Stimulated activated CD4-positive, alpha-beta T cell treated with anti-CD3 and anti-CD28 coated beads, Interleukin-2, amount 100 ng/mL, for 4 hours (primary cell): ENCODE results near the gene PSD4.

Experiments
- DNase-seq: peaks from one replicate; pipeline ENCODE4 v3.0.0-alpha.2; 2020; ENCODE audit warnings: low read depth

Gene PSD4

DNA sequence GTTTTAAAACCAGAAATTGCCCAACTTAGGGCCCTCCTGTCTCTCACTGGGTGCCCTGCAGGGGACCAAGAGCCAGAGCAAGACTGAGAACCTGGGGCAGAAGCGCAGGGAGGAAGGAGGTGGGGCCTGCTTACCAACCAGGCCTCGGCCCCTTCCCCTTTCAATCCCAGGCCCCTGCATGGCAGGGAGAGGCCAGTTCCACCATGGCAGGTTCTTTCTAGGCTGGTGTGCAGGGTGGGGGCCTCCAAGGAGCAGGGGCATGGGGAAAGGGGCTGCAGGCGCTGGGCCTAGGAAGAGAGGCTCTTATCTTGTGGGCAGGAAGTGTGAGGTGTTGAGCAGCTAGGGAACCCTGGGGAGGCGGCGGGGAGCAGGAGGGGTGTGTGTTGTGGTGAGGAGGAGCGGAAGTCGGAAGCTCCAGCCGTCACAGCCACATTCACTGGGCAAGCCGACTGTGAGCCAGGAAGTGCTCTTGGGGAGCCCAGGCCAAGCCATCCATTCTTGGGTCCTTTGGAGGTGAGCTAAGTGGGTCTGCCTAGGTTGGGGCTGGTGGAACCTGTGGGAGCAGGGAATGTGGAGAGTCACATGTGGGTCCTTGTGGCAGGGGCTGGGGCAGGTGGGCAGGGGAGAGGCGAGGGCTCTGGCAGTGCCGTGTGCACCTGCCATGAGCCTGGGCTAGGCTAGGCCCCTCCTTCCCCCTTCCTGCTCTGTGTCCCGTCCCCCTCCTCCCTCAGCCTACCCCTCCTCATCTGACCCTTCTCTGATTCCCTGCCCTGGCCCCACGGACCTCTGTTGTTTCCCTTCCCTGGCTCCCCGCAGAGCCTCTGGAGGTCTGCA, at the start of gene PSD4:
Gene PSD4 (plus strand): TSS at position 430 of the 834 bp plus-strand sequence. CDS start 8,486 bp downstream, outside the sequence.
- peak; percentile 72 for DNase-seq

DNA sequence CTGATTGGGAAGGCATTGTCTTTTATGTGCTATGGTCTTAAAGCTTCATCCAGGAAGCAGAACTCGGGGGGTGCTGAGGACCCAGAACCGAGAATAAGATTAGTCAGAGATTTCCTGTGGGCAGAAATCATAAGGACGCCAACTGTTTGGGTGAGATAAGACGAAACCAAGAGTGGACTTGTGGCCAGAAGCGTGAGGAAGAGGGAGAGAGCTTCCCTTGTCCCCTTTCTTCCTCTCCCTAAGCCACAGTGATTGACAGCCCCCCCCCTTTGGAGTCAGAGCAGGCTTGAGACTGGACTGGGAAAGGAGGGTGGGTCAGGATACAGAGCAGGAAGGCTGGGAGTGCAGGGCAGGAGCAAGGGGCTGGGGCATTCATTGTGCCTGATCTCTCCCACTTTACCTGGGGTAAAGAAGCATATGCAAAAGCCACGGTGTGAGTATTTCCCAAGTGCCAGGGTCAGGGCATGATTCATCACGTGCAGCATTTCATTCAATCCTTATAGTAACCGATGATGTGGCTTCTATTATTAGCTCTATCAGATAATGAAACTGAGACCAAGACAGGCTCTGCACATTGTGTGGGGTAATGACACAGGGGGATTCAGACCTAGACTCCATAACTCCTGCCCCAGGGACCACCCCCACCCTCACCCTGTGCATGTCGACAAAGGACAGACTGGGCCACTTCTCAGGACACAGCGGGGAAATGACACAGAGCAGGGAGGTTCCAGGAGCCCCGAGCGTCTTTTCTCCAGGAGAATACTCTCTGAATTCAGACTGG, 49.4 kb upstream of the PSD4 start:
- no peak for DNase-seq

- DNase-seq: no peak
Observed at GRCh38 chr2:113124984-113125855, 48.6 kb upstream of the PSD4 start.

DNA sequence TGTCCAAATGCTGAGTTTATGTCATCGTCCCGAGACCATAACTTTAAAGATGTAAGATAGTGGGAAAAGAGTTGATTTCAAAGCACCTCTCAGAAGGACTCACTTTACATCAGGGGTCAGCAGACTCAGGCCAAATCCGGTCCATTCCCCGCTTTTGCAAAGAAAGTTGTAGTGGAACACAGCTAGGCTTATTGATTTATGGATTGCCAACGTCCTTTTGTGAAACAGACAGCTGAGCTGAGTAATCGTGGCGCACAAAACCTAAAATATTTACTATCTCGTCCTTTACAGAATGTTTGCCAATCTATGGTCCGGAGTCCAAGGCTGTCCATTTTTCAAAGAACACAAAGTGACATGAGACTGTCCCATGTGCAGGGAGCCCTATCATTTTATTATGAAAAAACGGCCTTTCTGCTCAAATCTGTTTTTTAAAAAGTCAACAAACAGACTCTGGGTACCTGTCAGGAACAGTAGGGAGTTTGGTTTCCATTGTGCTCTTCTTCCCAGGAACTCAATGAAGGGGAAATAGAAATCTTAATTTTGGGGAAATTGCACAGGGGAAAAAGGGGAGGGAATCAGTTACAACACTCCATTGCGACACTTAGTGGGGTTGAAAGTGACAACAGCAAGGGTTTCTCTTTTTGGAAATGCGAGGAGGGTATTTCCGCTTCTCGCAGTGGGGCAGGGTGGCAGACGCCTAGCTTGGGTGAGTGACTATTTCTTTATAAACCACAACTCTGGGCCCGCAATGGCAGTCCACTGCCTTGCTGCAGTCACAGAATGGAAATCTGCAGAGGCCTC, 46.7 kb upstream of the PSD4 start, which contains the start of gene IL1RN:
Gene IL1RN (plus strand): TSS at position 754 of the 801 bp plus-strand sequence. CDS start 27 bp downstream, at position 781.
- DNase-seq: no peak

DNA sequence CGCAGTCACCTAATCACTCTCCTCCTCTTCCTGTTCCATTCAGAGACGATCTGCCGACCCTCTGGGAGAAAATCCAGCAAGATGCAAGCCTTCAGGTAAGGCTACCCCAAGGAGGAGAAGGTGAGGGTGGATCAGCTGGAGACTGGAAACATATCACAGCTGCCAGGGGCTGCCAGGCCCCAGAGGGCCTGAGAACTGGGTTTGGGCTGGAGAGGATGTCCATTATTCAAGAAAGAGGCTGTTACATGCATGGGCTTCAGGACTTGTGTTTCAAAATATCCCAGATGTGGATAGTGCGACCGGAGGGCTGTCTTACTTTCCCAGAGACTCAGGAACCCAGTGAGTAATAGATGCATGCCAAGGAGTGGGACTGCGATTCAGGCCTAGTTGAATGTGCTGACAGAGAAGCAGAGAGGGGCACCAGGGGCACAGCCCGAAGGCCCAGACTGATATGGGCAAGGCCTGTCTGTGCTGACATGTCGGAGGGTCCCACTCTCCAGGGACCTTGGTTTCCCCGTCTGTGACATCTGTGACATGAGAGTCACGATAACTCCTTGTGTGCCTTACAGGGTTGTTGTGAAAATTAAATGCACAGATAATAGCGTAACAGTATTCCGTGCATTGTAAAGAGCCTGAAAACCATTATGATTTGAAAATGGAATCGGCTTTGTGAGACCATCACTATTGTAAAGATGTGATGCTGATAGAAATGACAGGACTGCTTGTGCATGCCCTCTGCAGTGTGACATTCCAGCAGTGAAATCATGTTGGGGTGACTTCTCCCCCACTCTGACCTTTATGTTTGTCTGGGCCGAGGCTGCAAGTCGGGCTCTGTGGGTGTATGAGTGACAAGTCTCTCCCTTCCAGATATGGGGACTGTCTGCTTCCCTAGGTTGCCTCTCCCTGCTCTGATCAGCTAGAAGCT, 45.9 kb upstream of the PSD4 start:
- no peak for DNase-seq

GRCh38 chr2:113129519-113130078, 44.2 kb upstream of the PSD4 start:
- no peak for DNase-seq

GRCh38 chr2:113131352-113132185, 42.2 kb upstream of the PSD4 start:
- no peak for DNase-seq

DNA sequence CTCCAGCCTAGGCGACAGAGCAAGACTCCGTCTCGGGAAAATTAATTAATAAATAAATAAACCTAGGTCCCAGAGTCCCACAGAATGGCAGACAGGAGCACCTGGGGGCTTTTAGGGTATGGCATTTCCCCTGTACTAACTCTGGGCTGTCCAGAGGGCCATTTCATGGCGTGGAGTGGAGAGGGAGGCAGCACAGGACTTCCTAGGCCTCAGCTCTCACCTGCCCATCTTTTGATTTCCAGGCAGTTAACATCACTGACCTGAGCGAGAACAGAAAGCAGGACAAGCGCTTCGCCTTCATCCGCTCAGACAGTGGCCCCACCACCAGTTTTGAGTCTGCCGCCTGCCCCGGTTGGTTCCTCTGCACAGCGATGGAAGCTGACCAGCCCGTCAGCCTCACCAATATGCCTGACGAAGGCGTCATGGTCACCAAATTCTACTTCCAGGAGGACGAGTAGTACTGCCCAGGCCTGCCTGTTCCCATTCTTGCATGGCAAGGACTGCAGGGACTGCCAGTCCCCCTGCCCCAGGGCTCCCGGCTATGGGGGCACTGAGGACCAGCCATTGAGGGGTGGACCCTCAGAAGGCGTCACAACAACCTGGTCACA, 41.3 kb upstream of the PSD4 start:
- DNase-seq: no peak

DNA sequence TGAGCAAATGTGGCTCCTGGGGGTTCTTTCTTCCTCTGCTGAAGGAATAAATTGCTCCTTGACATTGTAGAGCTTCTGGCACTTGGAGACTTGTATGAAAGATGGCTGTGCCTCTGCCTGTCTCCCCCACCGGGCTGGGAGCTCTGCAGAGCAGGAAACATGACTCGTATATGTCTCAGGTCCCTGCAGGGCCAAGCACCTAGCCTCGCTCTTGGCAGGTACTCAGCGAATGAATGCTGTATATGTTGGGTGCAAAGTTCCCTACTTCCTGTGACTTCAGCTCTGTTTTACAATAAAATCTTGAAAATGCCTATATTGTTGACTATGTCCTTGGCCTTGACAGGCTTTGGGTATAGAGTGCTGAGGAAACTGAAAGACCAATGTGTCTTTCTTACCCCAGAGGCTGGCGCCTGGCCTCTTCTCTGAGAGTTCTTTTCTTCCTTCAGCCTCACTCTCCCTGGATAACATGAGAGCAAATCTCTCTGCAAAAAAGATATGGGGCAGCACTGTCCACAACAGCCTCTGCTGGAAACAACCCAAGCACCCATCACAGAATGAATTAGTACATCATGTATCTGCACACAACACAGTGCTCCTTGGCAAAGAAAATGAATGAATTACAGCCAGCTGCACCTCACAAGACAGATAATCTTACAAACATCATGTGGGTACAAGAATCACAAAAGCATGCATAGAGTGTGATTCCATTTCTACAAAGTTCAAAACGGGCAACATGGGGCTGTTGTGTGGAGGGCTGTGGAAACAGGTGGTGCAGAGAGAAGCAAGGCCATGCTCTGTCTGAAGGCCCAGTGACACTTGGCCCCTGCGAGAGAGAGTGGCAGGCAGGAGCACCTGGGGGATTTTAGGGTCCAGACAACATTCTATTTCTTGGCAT, 39.8 kb upstream of the PSD4 start:
- no peak for DNase-seq

GRCh38 chr2:113134717-113135116, 39.1 kb upstream of the PSD4 start:
- no peak for DNase-seq

- no peak for DNase-seq
Observed at GRCh38 chr2:113135317-113135716, 38.5 kb upstream of the PSD4 start.

GRCh38 chr2:113136828-113137775, 36.7 kb upstream of the PSD4 start:
- no peak for DNase-seq

DNA sequence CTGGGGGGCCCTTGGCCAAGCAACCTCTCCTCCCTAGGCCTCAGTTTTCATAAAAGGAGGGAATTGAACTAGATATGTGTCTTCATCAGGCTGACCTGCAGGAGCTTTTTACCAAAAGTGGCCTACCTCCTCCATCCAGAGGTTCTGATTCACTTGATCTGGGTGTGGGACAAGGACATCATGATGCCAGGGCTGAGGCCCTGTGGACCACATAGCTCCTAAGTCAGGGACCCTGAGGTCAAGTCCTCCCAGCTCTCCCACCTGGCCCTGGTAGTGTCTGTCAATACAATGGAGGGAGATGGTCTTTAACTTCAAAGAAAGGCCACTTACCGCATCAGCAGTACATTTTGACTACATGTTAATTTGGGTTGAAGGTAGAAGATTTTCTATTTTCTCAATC, 35.9 kb upstream of the PSD4 start:
- no peak for DNase-seq

DNA sequence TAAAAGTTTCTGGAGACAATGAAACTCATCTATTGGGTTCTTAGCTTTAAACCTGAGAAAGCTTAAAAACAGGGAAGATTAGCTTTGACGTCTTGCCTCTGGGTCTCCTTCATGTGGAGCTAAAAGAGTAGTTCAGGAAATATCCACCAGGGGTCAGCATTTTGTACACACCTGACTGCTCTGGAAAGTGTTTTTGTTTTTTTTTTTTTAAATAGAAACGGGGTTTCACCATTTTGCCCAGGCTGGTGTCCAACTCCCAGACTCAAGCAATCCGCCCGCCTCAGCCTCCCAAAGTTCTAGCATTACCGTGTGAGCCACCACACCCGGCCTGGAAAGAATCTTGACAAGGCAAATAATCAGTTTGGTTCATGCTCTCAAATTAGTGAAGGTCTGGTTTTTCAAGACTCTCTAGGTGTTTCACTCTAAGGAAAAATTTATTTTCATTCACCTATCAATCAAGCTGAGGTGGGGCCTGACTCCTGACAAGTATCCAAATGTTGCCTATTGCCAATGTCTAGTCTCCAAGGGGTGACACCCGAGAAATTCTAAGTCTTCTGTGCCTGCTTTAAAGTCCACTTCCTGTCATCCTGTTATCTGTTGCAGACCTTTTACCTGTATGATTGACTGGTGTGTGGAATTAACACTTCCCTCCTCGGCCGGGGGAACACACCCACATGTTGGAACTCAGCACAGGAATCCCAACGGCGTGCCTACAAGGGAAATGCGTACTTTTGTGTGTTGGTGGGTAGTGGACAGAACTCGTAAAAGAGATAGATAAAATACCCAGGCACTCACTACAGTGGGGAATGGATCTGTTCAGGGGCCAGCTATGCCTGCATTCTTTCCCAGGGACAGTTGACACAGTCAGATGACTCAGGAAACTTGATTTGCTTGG, 35.1 kb upstream of the PSD4 start:
- DNase-seq: peak; percentile 53

- no peak for DNase-seq
Observed at GRCh38 chr2:113141451-113141850, 32.3 kb upstream of the PSD4 start.
